ENCODE data around the gene CAPN12. TPM values are rescaled to one million over a fixed set of nuclear protein-coding genes. Genes with fewer than 3 reads are reported as not detected.

CAPN12 gene
- total and polyA plus RNA-seq, 12 donors = 0.15 to 3.6 (median 0.63) TPM

DNA sequence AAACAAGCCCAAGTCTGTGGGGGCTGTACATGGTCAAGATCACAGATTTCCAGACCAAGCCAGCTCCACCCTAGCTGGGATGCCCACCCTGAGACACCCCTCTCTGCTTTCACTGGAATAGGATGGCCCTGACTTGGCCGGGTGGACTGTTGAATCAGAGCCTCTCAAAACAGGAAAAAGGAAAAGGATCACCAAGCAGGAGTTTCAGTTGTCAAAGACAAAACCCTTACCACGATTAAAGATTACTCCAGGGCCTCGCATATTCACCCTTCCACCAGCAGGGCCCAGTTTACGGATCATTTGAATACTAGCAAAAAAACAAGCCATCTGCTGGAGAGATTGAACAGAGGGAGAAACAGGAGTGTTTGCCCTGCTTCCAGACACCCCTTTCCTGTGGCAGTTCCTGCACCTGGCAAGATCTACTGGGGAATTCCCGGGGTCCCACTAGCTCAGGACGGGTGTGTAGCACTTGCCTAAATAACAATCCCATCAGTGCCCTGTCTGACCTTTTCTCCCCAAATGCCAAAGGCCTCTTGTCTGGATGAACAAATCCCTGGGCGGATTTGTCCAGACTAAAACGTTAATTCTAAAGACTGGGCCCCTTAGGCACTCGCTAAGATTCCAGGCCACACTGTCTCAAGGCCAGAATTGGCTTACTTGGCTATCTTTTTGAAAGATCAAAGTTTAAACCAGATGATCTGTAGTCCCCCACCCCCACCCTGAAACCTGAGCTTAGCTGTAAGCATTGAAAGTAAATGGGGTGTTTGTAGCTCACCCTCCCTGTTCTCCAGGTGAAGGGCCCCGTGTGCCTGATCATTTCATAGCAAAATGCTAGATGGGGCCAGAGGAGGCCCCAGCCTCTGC is 58.4 kb downstream of the CAPN12 start:
- H3K4me1 ChIP-seq = peaks cover 48 to 100% (median 93%) of the 10 kb centered on the region in 9 donors
- H3K36me3 ChIP-seq = peaks cover 0 to 18% (median 4%) of the 10 kb centered on the region in 9 donors
- DNase-seq (no peak), ATAC-seq (peak in 6 of 8 donors; percentile 5 to 41 (median 26))
- H3K9me3 ChIP-seq = no peaks in the 10 kb centered on the region
- TF ChIP-seq, protein P1, sequence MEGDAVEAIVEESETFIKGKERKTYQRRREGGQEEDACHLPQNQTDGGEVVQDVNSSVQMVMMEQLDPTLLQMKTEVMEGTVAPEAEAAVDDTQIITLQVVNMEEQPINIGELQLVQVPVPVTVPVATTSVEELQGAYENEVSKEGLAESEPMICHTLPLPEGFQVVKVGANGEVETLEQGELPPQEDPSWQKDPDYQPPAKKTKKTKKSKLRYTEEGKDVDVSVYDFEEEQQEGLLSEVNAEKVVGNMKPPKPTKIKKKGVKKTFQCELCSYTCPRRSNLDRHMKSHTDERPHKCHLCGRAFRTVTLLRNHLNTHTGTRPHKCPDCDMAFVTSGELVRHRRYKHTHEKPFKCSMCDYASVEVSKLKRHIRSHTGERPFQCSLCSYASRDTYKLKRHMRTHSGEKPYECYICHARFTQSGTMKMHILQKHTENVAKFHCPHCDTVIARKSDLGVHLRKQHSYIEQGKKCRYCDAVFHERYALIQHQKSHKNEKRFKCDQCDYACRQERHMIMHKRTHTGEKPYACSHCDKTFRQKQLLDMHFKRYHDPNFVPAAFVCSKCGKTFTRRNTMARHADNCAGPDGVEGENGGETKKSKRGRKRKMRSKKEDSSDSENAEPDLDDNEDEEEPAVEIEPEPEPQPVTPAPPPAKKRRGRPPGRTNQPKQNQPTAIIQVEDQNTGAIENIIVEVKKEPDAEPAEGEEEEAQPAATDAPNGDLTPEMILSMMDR (IDR thresholded peaks at IDR 0.05) = peak; percentile 13 to 60 (median 49)
- no peak overlapping the region for H3K4me3 ChIP-seq
- peak overlapping the region; percentile 74 to 95 (median 90) for H3K27ac ChIP-seq
- no peaks in the 10 kb centered on the region for H3K27me3 ChIP-seq
- 17 to 23% methylated on average over 10 of the region's 10 CpGs for WGBS, 2 donors
- intact Hi-C loops (cut with DNase I) = no loop called here

DNA sequence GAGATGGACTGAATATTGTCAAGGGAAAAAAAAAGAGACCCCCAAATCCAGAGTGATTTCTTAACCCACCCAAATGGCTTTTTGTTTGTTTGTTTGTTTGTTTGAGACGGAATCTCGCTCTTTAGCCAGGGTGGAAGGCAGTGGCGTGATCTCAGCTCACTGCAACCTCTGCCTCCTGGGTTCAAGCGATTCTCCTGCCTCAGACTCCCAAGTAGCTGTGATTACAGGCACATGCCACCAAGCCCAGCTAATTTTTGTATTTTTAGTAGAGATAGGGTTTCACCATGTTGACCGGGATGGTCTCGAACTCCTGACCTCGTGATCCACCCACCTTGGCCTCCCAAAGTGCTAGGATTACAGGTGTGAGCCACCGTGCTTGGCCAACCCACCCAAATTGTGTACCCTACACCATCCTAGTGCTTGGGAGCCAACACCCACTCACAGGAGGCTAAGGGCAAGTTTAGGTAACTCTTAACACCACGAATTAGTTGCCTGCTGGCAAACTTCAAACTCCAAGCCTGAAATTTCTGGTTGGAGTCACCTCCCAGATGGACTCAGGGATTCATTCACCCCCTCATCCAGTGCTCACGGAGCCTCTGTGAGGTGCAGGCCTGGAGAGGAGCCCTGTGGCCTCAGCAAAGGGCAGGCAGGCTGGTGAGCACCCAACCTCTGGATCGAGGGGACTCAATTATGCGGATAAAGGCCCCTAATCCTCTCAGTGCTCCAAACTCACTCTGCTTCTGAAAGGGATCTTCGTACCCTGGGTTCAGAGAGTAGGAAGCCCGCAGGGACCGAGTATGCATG is 59.2 kb downstream of the CAPN12 start:
- intact Hi-C loops (cut with DNase I) = no loop called here
- DNase-seq = no peak
- TF ChIP-seq, protein P1 (IDR thresholded peaks at IDR 0.05) = no peak
- peaks cover 0 to 13% (median 2%) of the 10 kb centered on the region in 9 donors for H3K36me3 ChIP-seq
- H3K9me3 ChIP-seq = no peaks in the 10 kb centered on the region
- H3K4me1 ChIP-seq = peaks cover 51 to 100% (median 95%) of the 10 kb centered on the region in 9 donors
- H3K27me3 ChIP-seq = no peaks in the 10 kb centered on the region
- WGBS, 2 donors = 73 to 77% methylated on average over 15 of the region's 15 CpGs
- ATAC-seq = peak in 1 of 8 donors; percentile 0
- H3K4me3 ChIP-seq = no peak overlapping the region
- peak overlapping the region; percentile 74 to 95 (median 90) for H3K27ac ChIP-seq

DNA sequence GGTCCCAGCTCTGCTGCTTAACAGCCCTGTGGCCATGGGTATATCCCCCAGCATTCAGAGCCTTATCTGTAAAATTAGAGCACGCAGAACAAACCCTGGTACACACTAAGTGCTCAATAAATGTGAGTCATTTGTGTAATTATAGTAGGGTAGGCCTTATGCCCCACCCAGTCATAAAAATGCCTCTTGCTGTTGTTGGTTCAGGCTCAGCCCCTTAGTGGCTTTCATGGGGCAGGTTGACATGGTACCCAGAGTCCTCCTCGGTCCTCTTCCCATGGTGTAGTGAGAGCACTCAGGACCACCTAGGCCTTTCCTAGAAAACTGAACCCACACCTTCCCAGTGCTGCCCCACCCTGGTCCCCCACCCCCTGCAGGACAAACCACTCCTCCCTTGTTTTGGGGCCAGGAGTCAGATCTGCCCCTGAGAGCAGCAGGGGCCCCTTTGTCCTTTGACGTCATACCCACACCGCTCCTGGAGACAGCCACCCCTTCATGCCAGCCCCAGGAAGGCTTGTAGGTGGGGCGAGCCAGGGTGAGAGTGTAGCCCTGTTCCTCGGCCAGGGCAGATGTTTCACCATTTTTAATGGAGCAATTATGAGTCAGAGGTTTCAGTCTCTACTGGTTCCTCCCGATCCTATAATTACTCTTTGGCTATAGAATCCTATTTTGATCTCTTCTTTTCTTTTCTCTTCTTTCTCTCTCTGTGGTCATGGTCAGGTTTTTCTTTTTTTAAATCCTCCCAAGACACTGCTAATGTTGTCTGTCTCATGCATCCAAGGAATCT is 60.0 kb downstream of the CAPN12 start:
- WGBS, 2 donors = 36 to 37% methylated on average over 7 of the region's 7 CpGs
- no peak overlapping the region for H3K4me3 ChIP-seq
- peaks cover 0 to 9% (median 0%) of the 10 kb centered on the region in 9 donors for H3K36me3 ChIP-seq
- no peaks in the 10 kb centered on the region for H3K9me3 ChIP-seq
- TF ChIP-seq, protein P1 (IDR thresholded peaks at IDR 0.05) = no peak
- ATAC-seq (peak; percentile 15 to 86 (median 72)), DNase-seq (peak in 1 of 2 donors; percentile 55)
- intact Hi-C loops (cut with DNase I) = no loop called here
- H3K27me3 ChIP-seq = no peaks in the 10 kb centered on the region
- H3K27ac ChIP-seq = peak overlapping the region; percentile 74 to 95 (median 90)
- H3K4me1 ChIP-seq = peaks cover 51 to 99% (median 97%) of the 10 kb centered on the region in 9 donors

Measured in heart right ventricle (tissue), 16 donors.